GM23248 (cell line): ENCODE measurements around the gene PIGR. TPM values are rescaled to one million over a fixed set of nuclear protein-coding genes. Genes with fewer than 3 reads are reported as not detected.

ENCODE experiments used
- DNase-seq: peaks from one replicate; pipeline ENCODE4 v3.0.0-alpha.2; 2015
- H2AFZ ChIP-seq: fragments of 200-600 bp; sonication (generic); 2 replicates; pipeline ENCODE4 v1.6.1; 2016; ENCODE audit warnings: antibody characterized with exemption
- H3F3A ChIP-seq: fragments of 200-600 bp; sonication (generic); 2 replicates; pipeline ENCODE4 v1.6.1; 2016; ENCODE audit warnings: mild to moderate bottlenecking, antibody characterized with exemption, mixed run types; ENCODE audit not compliant: insufficient read depth
- H3K27ac ChIP-seq: fragments of 200-600 bp; sonication (generic); 2 replicates; pipeline ENCODE4 v1.5.1; 2016; ENCODE audit warnings: mild to moderate bottlenecking
- H3K27me3 ChIP-seq: fragments of 200-600 bp; sonication (generic); replicated peaks from 2 replicates; pipeline ENCODE4 v1.6.1; 2016; ENCODE audit warnings: mild to moderate bottlenecking; ENCODE audit not compliant: insufficient read depth
- H3K36me3 ChIP-seq: fragments of 200-600 bp; sonication (generic); 2 replicates; pipeline ENCODE4 v1.6.1; 2016; ENCODE audit warnings: low read depth, mild to moderate bottlenecking
- H3K4me1 ChIP-seq: fragments of 200-600 bp; sonication (generic); 2 replicates; pipeline ENCODE4 v1.6.1; 2016; ENCODE audit warnings: mild to moderate bottlenecking; ENCODE audit not compliant: insufficient read depth
- H3K4me2 ChIP-seq: fragments of 200-600 bp; sonication (generic); one replicate; pipeline ENCODE4 v1.6.1; 2016; ENCODE audit warnings: mild to moderate bottlenecking; ENCODE audit not compliant: unreplicated experiment
- H3K4me3 ChIP-seq: fragments of 200-600 bp; sonication (generic); 2 replicates; pipeline ENCODE4 v1.5.1; 2016; ENCODE audit warnings: mild to moderate bottlenecking
- H3K79me2 ChIP-seq: fragments of 200-600 bp; sonication (generic); 2 replicates; pipeline ENCODE4 v1.6.1; 2016; ENCODE audit warnings: mild to moderate bottlenecking; ENCODE audit not compliant: insufficient read depth
- H3K9ac ChIP-seq: fragments of 200-600 bp; sonication (generic); 2 replicates; pipeline ENCODE4 v1.6.1; 2016; ENCODE audit warnings: mild to moderate bottlenecking
- H3K9me2 ChIP-seq: fragments of 200-600 bp; sonication (generic); 2 replicates; pipeline ENCODE4 v1.6.1; 2016; ENCODE audit warnings: mixed run types, mild to moderate bottlenecking, moderate library complexity; ENCODE audit not compliant: insufficient read depth
- H3K9me3 ChIP-seq: fragments of 200-600 bp; sonication (generic); one replicate; pipeline ENCODE4 v1.6.1; 2017; ENCODE audit warnings: low read depth
- H4K20me1 ChIP-seq: fragments of 200-600 bp; sonication (generic); 2 replicates; pipeline ENCODE4 v1.6.0; 2016; ENCODE audit not compliant: insufficient read depth
- EZH2 ChIP-seq: fragments of 200-600 bp; sonication (generic); IDR thresholded peaks from 2 replicates; pipeline ENCODE4 v1.6.1; 2018; ENCODE audit warnings: antibody characterized with exemption, mild to moderate bottlenecking; ENCODE audit not compliant: insufficient read depth, poor library complexity, severe bottlenecking
- EZH2phosphoT487 ChIP-seq: fragments of 200-600 bp; sonication (generic); IDR thresholded peaks from 2 replicates; pipeline ENCODE4 v1.6.1; 2018; ENCODE audit warnings: antibody characterized with exemption, moderate library complexity, mild to moderate bottlenecking, low read depth; ENCODE audit not compliant: insufficient read depth
- WGBS, 2 experiments: methylation state at CpG; one replicate each; pipeline ENCODE4 v1.1.6; 2015 to 2017; ENCODE audit warnings: low lambda C conversion rate in 2 of 2, low coverage in 1 of 2; ENCODE audit errors: missing lambda C conversion rate in 2 of 2; 5-methylcytosine and 5-hydroxymethylcytosine counted together
- in situ Hi-C: fragments of 300-500 bp; cut with MboI; formaldehyde crosslinking; loops from 2 replicates; pipeline ENCODE4 v1.15.0; 2020
- polyA plus RNA-seq: library from polyadenylated mRNA; unstranded; fragments of >200 nt; fragmentation: Nextera tagmentation; extraction: Ambion mirVana; gene quantifications from 2 replicates; pipeline ENCODE4 v1.2.1, GENCODE V29; 2016
- total RNA-seq: library from RNA; depleted of rRNA; stranded (reverse); fragments of >200 nt; shearing (Covaris generic); gene quantifications from 2 replicates; pipeline ENCODE4 v1.2.3, GENCODE V29; 2014; rRNA removed

The PIGR gene, protein sequence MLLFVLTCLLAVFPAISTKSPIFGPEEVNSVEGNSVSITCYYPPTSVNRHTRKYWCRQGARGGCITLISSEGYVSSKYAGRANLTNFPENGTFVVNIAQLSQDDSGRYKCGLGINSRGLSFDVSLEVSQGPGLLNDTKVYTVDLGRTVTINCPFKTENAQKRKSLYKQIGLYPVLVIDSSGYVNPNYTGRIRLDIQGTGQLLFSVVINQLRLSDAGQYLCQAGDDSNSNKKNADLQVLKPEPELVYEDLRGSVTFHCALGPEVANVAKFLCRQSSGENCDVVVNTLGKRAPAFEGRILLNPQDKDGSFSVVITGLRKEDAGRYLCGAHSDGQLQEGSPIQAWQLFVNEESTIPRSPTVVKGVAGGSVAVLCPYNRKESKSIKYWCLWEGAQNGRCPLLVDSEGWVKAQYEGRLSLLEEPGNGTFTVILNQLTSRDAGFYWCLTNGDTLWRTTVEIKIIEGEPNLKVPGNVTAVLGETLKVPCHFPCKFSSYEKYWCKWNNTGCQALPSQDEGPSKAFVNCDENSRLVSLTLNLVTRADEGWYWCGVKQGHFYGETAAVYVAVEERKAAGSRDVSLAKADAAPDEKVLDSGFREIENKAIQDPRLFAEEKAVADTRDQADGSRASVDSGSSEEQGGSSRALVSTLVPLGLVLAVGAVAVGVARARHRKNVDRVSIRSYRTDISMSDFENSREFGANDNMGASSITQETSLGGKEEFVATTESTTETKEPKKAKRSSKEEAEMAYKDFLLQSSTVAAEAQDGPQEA
- total RNA-seq (not detected in 2 replicates), polyA plus RNA-seq (not detected in 2 replicates)

DNA sequence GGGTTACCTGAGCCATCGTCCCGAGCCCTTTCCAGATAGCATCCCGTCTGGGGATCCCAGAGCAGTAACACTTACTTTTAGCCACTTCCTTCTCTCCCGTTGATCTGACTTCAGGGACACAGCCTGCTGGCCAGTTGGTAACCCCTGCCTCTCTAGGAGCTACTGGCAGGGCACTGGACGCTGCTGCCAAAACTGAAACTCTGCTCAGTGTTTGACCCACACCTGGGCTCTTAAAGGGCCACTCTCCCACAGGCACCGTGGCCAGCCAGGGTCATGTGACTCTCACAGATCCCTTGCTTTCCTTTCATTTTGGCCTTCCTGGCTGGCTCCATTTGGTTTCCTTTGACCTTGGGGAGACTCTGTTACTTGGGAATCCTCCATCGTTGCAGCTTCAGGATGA, at the start of gene PIGR:
Gene PIGR (minus strand): TSS at position 206 of the 400 bp plus-strand sequence. CDS start 5,935 bp downstream, outside the sequence.
- Histone ChIP-seq H3K4me3 (no peak within 1 kb of the TSS), H3K4me1 (no peaks in the 10 kb centered on the region), H3K9me3 (no peaks in the 10 kb centered on the region), H3K9ac (no peak within 1 kb of the TSS), H3F3A (no peaks in the 10 kb centered on the region), H3K4me2 (no peak within 1 kb of the TSS), H3K36me3 (no peaks in the 10 kb centered on the region), H3K27me3 (peaks cover 43% of the 10 kb centered on the region), H2AFZ (no peak within 1 kb of the TSS), H3K9me2 (no peaks in the 10 kb centered on the region), H4K20me1 (no peaks in the 10 kb centered on the region), H3K79me2 (no peaks in the 10 kb centered on the region), H3K27ac (no peak within 1 kb of the TSS)
- in situ Hi-C loops = no loop called here
- no peak for DNase-seq
- TF ChIP-seq EZH2phosphoT487 = no peak
- 64 to 77% methylated on average over 6 to 7 of the region's 7 CpGs for WGBS, 2 experiments

DNA sequence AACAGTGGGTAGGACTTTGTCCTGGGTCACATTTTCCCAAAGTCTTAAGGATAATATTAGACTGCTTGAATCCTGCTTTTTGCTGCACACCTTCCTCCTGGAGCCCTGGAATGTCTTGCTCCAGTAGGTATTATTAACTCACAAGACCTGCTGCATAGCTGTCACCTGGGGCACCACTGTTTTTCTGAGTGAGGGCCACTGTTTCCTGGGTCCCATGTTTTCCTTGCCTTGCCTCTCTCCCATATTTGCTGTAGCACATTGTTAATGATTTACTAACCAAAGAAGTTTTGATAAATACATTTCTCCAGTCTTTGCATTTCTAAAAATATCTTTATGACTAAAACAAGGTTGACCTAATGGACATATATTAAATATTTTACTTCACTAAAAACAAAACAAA, 46.5 kb upstream of the PIGR start:
- Histone ChIP-seq H3K27me3 (no peaks in the 10 kb centered on the region), H3K9me2 (no peaks in the 10 kb centered on the region), H3K36me3 (no peaks in the 10 kb centered on the region), H3K4me1 (no peaks in the 10 kb centered on the region), H4K20me1 (no peaks in the 10 kb centered on the region), H3F3A (no peaks in the 10 kb centered on the region), H2AFZ (no peak overlapping the region), H3K9me3 (no peaks in the 10 kb centered on the region), H3K4me2 (no peak overlapping the region), H3K4me3 (no peak overlapping the region), H3K79me2 (no peaks in the 10 kb centered on the region), H3K27ac (no peak overlapping the region), H3K9ac (no peak overlapping the region)
- no peak for DNase-seq
- in situ Hi-C loops = no loop called here
- TF ChIP-seq EZH2phosphoT487 = no peak
- no peak for TF ChIP-seq EZH2

DNA sequence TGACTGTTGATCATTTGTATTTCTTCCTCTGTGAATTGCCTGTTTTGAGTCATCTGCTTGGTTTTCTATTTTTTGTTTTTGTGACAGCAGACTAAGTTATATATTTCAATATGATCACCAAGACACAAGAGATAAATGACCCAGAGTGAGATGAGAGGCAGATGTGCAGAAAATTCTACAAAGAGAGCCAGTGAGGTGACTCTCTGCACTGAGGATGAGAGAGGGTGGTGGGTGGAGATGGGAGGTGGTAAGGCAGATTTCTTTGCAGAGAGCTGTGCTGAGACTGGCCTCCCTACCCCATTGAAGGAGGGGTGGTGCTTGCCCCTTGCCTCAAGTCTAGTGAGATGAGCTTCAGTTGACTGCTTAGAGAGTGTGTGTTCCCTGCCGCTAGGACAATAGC, 41.6 kb upstream of the PIGR start:
- Histone ChIP-seq H2AFZ (no peak overlapping the region), H3K27me3 (peaks cover 7% of the 10 kb centered on the region; the same call in 1 of the 2 replicates), H3K36me3 (no peaks in the 10 kb centered on the region), H3K27ac (no peak overlapping the region), H3F3A (no peaks in the 10 kb centered on the region), H4K20me1 (no peaks in the 10 kb centered on the region), H3K9me3 (no peaks in the 10 kb centered on the region), H3K9ac (no peak overlapping the region), H3K79me2 (no peaks in the 10 kb centered on the region), H3K4me1 (no peaks in the 10 kb centered on the region), H3K4me2 (no peak overlapping the region), H3K9me2 (no peaks in the 10 kb centered on the region), H3K4me3 (no peak overlapping the region)
- in situ Hi-C loops = no loop called here
- no peak for DNase-seq
- WGBS, 2 experiments = 75 to 80% methylated on average over 1 of the region's 1 CpG
- TF ChIP-seq EZH2phosphoT487 = no peak
- no peak for TF ChIP-seq EZH2

GRCh38 chr1:206986885-206987284, 40.6 kb upstream of the PIGR start:
- H3K27ac ChIP-seq = no peak overlapping the region
- H3K9me2 ChIP-seq = no peaks in the 10 kb centered on the region
- H3K27me3 ChIP-seq = peaks cover 7% of the 10 kb centered on the region; the same call in 1 of the 2 replicates
- TF ChIP-seq EZH2phosphoT487 = no peak
- no peak for TF ChIP-seq EZH2
- no peak overlapping the region for H3K4me2 ChIP-seq
- in situ Hi-C loops = no loop called here
- H3K79me2 ChIP-seq = no peaks in the 10 kb centered on the region
- no peak for DNase-seq
- no peaks in the 10 kb centered on the region for H3K9me3 ChIP-seq
- no peaks in the 10 kb centered on the region for H3K4me1 ChIP-seq
- H3F3A ChIP-seq = no peaks in the 10 kb centered on the region
- 63 to 69% methylated on average over 3 of the region's 3 CpGs for WGBS, 2 experiments
- no peak overlapping the region for H2AFZ ChIP-seq
- H3K4me3 ChIP-seq = no peak overlapping the region
- no peaks in the 10 kb centered on the region for H4K20me1 ChIP-seq
- H3K36me3 ChIP-seq = no peaks in the 10 kb centered on the region
- no peak overlapping the region for H3K9ac ChIP-seq
